Measurements from ENCODE around the gene FAM20C. TPM values are rescaled to one million over a fixed set of nuclear protein-coding genes. Genes with fewer than 3 reads are reported as not detected.

FAM20C gene
- total and polyA plus RNA-seq, 10 of the 15 experiments (the other 5 are each of a cell fraction or from before 2014, with no cell fraction given), result 0.44 TPM; not detected in 9

DNA sequence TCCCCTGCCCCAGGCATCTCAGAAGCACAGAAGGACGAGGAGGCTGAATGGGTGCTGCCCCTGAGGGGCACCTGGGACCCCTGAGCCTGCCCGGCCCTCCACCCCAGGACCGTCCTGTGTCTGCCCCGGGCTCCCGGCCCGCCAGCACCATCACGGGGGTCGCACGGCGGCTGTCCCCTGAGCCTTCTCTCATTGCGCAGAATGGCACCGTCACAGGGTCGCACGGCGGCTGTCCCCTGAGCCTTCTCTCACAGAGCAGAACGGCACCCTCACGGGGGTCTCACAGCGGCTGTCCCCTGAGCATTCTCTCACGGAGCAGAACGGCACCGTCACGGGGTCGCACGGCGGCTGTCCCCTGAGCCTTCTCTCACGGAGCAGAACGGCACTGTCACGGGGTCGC lies 31.5 kb downstream of the FAM20C start:
- BruUV-seq (replicated peaks), result no TSS peak
- Histone ChIP-seq H3K79me2 (ENCODE audit: control insufficient read depth, insufficient read depth, low read length) (no peaks in the 10 kb centered on the region), H2AFZ (ENCODE audit: control insufficient read depth, low read depth, low read length) (no peak overlapping the region), H3K27me3 (replicated peaks in 1 of 2; ENCODE audit: control insufficient read depth in 2 of 2, insufficient read depth in 2 of 2, low read length in 1 of 2) (no peaks in the 10 kb centered on the region), H4K20me1 (ENCODE audit: control insufficient read depth, insufficient read depth) (no peaks in the 10 kb centered on the region), H3K4me2 (ENCODE audit: control insufficient read depth, insufficient read depth) (no peak overlapping the region), H3K9ac (ENCODE audit: control insufficient read depth, insufficient read depth, low read length) (no peak overlapping the region), H3K4me3 (no peak overlapping the region), H3K27ac (ENCODE audit: control insufficient read depth, insufficient read depth) (no peak overlapping the region), H3K4me1 (ENCODE audit: control insufficient read depth, insufficient read depth, low read length) (no peaks in the 10 kb centered on the region), H3K9me3 (replicated peaks; ENCODE audit: control insufficient read depth, insufficient read depth, low read length) (no peaks in the 10 kb centered on the region; the same call in 2 of the 3 replicates), H3K36me3 (ENCODE audit: control insufficient read depth in 2 of 2, insufficient read depth in 2 of 2, low read length in 1 of 2) (no peaks in the 10 kb centered on the region)
- ChIA-PET POLR2A (no interaction called here), CTCF (no interaction called here), RAD21 (ENCODE audit: unreplicated experiment) (no interaction called here), SMC1A (ENCODE audit: uncharacterized antibody, unreplicated experiment) (no interaction called here)
- ATAC-seq (no peak), FAIRE-seq (no peak), DNase-seq (ENCODE audit: low read depth, low spot score) (no peak)
- intact Hi-C loops (cut with micrococcal nuclease; ENCODE audit: unreplicated experiment), result no loop called here
- in situ Hi-C loops (cut with MboI), result no loop called here
- WGBS (ENCODE audit: insufficient coverage, insufficient replicate concordance, low lambda C conversion rate, missing lambda C conversion rate), result 64% methylated on average over 19 of the region's 29 CpGs
- TF ChIP-seq, protein P1, sequence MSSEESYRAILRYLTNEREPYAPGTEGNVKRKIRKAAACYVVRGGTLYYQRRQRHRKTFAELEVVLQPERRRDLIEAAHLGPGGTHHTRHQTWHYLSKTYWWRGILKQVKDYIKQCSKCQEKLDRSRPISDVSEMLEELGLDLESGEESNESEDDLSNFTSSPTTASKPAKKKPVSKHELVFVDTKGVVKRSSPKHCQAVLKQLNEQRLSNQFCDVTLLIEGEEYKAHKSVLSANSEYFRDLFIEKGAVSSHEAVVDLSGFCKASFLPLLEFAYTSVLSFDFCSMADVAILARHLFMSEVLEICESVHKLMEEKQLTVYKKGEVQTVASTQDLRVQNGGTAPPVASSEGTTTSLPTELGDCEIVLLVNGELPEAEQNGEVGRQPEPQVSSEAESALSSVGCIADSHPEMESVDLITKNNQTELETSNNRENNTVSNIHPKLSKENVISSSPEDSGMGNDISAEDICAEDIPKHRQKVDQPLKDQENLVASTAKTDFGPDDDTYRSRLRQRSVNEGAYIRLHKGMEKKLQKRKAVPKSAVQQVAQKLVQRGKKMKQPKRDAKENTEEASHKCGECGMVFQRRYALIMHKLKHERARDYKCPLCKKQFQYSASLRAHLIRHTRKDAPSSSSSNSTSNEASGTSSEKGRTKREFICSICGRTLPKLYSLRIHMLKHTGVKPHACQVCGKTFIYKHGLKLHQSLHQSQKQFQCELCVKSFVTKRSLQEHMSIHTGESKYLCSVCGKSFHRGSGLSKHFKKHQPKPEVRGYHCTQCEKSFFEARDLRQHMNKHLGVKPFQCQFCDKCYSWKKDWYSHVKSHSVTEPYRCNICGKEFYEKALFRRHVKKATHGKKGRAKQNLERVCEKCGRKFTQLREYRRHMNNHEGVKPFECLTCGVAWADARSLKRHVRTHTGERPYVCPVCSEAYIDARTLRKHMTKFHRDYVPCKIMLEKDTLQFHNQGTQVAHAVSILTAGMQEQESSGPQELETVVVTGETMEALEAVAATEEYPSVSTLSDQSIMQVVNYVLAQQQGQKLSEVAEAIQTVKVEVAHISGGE (CRISPR knock-in tag; IDR thresholded peaks at IDR 0.05), result no peak
- TF ChIP-seq, protein P2, sequence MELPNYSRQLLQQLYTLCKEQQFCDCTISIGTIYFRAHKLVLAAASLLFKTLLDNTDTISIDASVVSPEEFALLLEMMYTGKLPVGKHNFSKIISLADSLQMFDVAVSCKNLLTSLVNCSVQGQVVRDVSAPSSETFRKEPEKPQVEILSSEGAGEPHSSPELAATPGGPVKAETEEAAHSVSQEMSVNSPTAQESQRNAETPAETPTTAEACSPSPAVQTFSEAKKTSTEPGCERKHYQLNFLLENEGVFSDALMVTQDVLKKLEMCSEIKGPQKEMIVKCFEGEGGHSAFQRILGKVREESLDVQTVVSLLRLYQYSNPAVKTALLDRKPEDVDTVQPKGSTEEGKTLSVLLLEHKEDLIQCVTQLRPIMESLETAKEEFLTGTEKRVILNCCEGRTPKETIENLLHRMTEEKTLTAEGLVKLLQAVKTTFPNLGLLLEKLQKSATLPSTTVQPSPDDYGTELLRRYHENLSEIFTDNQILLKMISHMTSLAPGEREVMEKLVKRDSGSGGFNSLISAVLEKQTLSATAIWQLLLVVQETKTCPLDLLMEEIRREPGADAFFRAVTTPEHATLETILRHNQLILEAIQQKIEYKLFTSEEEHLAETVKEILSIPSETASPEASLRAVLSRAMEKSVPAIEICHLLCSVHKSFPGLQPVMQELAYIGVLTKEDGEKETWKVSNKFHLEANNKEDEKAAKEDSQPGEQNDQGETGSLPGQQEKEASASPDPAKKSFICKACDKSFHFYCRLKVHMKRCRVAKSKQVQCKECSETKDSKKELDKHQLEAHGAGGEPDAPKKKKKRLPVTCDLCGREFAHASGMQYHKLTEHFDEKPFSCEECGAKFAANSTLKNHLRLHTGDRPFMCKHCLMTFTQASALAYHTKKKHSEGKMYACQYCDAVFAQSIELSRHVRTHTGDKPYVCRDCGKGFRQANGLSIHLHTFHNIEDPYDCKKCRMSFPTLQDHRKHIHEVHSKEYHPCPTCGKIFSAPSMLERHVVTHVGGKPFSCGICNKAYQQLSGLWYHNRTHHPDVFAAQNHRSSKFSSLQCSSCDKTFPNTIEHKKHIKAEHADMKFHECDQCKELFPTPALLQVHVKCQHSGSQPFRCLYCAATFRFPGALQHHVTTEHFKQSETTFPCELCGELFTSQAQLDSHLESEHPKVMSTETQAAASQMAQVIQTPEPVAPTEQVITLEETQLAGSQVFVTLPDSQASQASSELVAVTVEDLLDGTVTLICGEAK (IDR thresholded peaks at IDR 0.05; ENCODE audit: borderline replicate concordance), result no peak
- TF ChIP-seq ZNF622 (IDR thresholded peaks at IDR 0.05), result no peak
- TF ChIP-seq YY1 (IDR thresholded peaks at IDR 0.05; ENCODE audit: low read depth, low read length), result no peak
- TF ChIP-seq SRF (IDR thresholded peaks at IDR 0.05; ENCODE audit: low read depth in 2 of 2, low read length in 2 of 2), result no peak
- no peak for TF ChIP-seq KAT2A (conservative IDR thresholded peaks at IDR 0.05; ENCODE audit: control insufficient read depth, low read depth, low read length)
- TF ChIP-seq PAX5 (IDR thresholded peaks at IDR 0.05; ENCODE audit: borderline replicate concordance, low read depth, low read length), result no peak
- no peak for TF ChIP-seq MEF2A (IDR thresholded peaks at IDR 0.05; ENCODE audit: insufficient read depth, low read depth, low read length)
- TF ChIP-seq KLF5 (IDR thresholded peaks at IDR 0.05; ENCODE audit: partially characterized antibody), result no peak
- no peak for TF ChIP-seq MEF2B (IDR thresholded peaks at IDR 0.05; ENCODE audit: partially characterized antibody, poor library complexity, severe bottlenecking)
- TF ChIP-seq, protein P3, sequence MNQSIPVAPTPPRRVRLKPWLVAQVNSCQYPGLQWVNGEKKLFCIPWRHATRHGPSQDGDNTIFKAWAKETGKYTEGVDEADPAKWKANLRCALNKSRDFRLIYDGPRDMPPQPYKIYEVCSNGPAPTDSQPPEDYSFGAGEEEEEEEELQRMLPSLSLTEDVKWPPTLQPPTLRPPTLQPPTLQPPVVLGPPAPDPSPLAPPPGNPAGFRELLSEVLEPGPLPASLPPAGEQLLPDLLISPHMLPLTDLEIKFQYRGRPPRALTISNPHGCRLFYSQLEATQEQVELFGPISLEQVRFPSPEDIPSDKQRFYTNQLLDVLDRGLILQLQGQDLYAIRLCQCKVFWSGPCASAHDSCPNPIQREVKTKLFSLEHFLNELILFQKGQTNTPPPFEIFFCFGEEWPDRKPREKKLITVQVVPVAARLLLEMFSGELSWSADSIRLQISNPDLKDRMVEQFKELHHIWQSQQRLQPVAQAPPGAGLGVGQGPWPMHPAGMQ (IDR thresholded peaks at IDR 0.05; ENCODE audit: borderline replicate concordance), result no peak
- TF ChIP-seq, protein P4, sequence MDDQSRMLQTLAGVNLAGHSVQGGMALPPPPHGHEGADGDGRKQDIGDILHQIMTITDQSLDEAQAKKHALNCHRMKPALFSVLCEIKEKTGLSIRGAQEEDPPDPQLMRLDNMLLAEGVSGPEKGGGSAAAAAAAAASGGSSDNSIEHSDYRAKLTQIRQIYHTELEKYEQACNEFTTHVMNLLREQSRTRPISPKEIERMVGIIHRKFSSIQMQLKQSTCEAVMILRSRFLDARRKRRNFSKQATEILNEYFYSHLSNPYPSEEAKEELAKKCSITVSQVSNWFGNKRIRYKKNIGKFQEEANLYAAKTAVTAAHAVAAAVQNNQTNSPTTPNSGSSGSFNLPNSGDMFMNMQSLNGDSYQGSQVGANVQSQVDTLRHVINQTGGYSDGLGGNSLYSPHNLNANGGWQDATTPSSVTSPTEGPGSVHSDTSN (IDR thresholded peaks at IDR 0.05; ENCODE audit: insufficient replicate concordance, low read depth, low read length), result no peak
- no peak for TF ChIP-seq EP300 (IDR thresholded peaks at IDR 0.05; ENCODE audit: borderline replicate concordance in 1 of 2, control insufficient read depth in 1 of 2, low read depth in 2 of 2, low read length in 2 of 2)
